Lower leg skin (tissue), 3 donors: Measurements from ENCODE around the gene SETD3.

Experiments used
- POLR2A ChIP-seq, 2 donors: fragments of 450-650 bp; IDR thresholded peaks; one replicate each; pipeline ENCODE4 v1.6.1; 2016 to 2017; ENCODE audit warnings: antibody characterized with exemption in 2 of 2, mild to moderate bottlenecking in 1 of 2, moderate library complexity in 1 of 2
- TF ChIP-seq, protein P1 (sequence below), 3 donors: fragments of 450-650 bp; IDR thresholded peaks; one replicate each; pipeline ENCODE4 v1.5.1; 2016; ENCODE audit warnings: antibody characterized with exemption in 3 of 3, mild to moderate bottlenecking in 3 of 3, moderate library complexity in 2 of 3

DNA sequence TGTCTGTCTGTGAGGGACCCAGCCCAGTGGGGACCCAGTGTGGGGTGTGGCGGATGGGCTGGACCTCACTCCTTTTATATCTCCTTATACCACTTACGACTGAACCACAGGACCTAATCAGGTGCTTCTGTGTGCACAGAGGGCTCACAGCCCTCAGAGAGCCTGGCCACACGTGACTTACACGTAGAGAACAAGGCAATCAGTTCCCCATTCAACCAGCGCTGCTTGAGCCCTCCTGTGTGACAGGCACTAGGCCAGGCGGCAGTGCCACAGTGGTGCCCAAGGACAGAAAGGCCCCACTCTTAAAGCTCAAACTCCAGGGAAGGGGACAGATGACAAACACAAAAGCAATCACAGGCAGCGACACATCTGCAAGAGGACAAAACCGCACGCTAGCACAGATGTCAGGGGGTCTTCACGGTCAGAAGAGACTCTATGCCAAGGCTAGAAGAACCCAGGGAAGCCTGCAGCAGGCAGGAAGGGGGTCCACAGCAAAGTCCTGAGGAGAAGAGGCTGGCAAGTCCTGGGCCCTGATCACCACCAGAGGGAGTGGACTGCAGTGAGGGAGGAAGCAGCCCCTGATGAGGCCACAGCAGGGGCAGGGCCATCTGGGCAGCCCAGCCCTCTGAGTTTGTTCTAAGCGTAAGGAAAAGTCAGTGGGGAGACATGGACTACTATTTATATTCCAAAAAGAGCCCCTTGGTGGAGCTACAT is 39.3 kb downstream of the SETD3 start:
- TF ChIP-seq, protein P1, sequence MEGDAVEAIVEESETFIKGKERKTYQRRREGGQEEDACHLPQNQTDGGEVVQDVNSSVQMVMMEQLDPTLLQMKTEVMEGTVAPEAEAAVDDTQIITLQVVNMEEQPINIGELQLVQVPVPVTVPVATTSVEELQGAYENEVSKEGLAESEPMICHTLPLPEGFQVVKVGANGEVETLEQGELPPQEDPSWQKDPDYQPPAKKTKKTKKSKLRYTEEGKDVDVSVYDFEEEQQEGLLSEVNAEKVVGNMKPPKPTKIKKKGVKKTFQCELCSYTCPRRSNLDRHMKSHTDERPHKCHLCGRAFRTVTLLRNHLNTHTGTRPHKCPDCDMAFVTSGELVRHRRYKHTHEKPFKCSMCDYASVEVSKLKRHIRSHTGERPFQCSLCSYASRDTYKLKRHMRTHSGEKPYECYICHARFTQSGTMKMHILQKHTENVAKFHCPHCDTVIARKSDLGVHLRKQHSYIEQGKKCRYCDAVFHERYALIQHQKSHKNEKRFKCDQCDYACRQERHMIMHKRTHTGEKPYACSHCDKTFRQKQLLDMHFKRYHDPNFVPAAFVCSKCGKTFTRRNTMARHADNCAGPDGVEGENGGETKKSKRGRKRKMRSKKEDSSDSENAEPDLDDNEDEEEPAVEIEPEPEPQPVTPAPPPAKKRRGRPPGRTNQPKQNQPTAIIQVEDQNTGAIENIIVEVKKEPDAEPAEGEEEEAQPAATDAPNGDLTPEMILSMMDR (IDR thresholded peaks at IDR 0.05) = no peak
- TF ChIP-seq POLR2A (IDR thresholded peaks at IDR 0.05) = no peak
